GM19193 (cell line): ENCODE measurements around the gene MDM1.

Experiments
- POLR2A ChIP-seq: IDR thresholded peaks from 4 replicates; pipeline ENCODE4 v1.6.1; 2011; ENCODE audit not compliant: insufficient read depth, insufficient read length; ENCODE audit errors: extremely low read depth

MDM1 gene

DNA sequence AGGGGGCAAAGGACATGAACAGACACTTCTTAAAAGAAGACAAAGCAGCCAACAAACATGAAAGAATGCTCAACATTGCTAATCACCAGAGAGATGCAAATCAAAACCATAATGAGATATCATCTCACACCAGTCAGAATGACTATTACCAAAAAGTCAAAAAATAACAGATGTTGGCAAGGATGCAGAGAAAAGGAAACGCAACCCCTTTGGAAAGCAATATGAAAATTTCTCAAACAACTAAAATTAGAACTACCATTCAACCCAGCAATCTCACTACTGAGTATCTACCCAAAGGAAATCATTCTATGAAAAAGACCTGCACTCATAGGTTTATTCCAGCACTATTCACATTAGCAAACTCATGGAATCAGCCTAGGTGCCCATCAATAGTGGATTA is 25.6 kb downstream of the MDM1 start:
- TF ChIP-seq POLR2A: no peak

- no peak for TF ChIP-seq POLR2A
Measured at GRCh38 chr12:68305278-68305677, 26.9 kb downstream of the MDM1 start.

DNA sequence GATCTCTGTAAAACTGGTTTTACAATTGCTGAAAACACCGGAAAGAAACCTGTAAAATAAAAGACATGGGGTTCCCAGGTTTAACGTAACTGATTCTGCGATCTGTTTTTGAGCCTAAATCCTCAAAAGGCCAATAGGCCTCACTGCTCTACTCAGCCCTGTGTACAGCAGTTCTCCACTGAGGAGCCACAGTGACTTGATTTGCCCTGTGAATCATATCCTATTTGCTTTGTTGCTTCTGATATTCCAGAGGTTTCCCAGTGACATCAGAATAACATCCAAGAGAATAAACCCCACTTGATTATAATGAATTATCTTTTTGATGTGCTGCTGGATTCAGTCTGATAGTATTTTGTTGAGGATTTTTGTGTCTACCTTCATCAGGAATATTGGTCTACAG is 27.5 kb downstream of the MDM1 start:
- no peak for TF ChIP-seq POLR2A

DNA sequence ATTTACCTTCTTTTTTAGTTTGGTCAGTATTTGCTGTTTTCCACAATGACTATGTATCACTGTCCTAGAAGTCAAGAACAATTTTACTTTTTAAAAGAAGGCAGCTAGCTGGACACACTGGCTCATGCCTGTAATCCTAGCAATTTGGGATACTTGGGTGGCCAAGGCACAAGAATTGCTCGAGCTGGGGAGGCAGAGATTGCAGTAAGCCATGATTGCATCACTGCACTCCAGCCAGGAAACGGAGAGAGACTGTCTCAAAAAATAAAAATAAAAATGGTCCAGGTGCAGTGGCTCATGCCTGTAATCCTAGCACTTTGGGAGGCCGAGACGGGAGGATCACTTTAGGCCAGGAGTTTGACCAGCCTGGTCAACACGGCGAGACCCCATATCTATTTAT is 28.3 kb downstream of the MDM1 start:
- TF ChIP-seq POLR2A: no peak

DNA sequence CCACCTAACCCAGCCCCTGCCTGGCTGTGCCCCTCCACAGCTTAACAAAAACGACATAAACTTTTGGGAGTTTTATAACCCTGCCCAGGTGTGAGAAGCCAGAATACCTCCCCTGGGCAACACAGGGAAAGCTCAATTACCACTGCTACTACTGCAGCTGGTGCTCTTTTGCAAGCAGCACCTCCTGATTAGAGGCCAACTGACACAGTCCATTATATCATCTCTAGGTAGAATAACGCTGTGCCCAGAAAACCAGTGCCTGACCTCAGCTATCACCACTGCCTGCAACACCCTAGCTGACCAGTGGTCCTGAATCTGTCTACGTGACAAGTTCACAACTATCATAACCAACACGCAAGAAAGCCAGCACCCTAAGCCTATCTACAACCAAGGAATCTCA is 34.2 kb downstream of the MDM1 start:
- no peak for TF ChIP-seq POLR2A

GRCh38 chr12:68294251-68294650 is 37.9 kb downstream of the MDM1 start:
- TF ChIP-seq POLR2A: no peak

DNA sequence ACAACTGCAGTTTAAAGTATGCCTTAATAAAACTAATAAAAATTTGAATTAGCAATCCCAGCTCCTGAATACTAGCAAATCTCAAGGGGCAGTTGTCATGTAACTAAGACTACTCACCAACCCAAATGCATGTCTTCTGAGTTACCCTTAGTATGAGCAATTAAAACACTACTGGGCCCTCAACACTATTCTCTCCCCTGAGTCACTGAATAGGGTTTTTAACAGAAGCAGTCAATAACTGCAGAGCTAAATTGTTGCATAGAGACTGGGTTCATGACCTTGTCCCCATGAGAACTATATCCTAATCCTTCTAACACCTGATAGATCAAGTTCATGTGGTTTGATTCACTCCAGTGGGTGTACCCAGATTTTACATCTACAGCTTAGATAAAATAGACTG is 38.8 kb downstream of the MDM1 start:
- TF ChIP-seq POLR2A: no peak

GRCh38 chr12:68292151-68292943 is 39.8 kb downstream of the MDM1 start:
- no peak for TF ChIP-seq POLR2A

- no peak for TF ChIP-seq POLR2A
Measured at GRCh38 chr12:68291396-68292036, 40.6 kb downstream of the MDM1 start.

DNA sequence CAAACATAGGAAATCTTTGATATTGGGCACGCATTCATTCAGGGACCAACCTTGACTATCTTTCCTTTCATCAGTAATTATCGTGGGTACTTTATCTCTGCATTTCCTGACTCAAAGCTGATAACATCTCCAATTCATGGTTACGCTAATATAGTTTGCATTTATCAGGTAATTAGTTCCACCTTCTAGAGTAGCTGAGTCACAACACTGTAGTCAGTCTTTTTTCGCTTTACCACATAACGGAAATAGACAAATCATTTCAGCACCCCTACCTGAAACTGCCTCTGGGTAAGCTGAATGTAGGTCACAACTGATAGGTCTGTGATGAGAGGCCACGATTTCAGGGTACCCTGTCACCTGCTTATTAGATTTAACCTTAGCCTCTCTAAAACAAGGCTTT is 42.0 kb downstream of the MDM1 start:
- TF ChIP-seq POLR2A: no peak

DNA sequence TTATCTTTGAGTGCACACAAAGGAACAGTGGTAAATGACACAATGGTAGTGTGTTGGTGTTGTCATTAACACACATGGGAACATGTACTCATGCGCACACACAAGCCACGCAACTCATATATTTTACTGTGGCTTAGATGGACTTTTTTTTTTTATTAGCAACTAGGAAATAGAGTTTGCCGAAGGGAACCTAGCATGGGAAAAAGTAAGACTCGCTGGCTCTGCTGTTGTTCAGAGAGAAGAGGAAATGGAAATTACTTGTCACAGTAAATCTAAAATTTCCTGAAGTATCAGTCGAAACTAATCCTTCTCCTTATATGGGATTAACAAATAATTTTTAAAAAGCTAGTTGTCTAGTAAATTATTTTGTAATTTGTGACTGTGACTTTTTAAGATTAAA is 45.1 kb downstream of the MDM1 start:
- no peak for TF ChIP-seq POLR2A

- no peak for TF ChIP-seq POLR2A
Measured at GRCh38 chr12:68286396-68286795, 45.8 kb downstream of the MDM1 start.

DNA sequence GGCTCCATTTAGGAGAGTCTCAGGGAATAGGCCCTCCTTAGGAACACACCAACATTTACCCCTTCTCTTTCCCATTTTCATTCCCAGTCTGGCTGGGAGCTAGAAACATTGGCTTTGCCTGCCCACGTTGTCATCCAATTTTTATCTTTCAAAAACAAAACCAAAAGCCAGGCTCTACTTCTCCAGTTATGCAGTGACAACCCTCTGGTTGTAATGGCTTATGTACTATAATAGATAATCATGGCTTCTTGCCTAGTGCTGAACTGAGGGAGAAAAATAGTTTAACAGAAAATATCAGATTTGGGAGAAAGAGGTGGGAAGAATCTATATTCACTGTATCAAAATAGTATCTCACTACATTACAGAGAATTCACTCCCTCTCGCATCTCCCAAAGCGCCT is 46.6 kb downstream of the MDM1 start:
- no peak for TF ChIP-seq POLR2A

- TF ChIP-seq POLR2A: no peak
Measured at GRCh38 chr12:68281322-68282077, 50.7 kb downstream of the MDM1 start.

DNA sequence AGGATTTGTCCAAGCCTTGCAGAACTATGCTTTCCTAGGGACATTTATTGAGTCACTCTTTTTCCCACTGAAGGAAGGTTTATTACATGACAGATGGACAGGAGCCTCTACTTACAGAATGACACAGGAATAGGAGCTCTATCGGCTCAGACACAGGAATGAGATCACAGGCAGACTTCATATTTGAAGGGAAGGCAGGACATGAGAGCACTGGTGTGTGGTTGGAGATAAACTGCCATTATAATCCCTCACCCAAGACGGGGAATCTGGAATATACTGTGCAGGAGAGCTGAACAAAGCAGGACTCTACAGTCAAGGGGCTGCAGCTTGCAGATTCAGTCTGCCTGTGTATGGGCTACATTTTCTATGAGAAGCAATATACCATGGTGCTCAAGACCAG is 51.9 kb downstream of the MDM1 start:
- TF ChIP-seq POLR2A: no peak
